Measurements from ENCODE around the gene GNAS-AS1. TPM values are rescaled to one million over a fixed set of nuclear protein-coding genes. Genes with fewer than 3 reads are reported as not detected.

Gene GNAS-AS1
- total and polyA plus RNA-seq, 2 donors (not counting 1 experiment from before 2014, with no cell fraction given) = 1.5 TPM; not detected in 1

DNA sequence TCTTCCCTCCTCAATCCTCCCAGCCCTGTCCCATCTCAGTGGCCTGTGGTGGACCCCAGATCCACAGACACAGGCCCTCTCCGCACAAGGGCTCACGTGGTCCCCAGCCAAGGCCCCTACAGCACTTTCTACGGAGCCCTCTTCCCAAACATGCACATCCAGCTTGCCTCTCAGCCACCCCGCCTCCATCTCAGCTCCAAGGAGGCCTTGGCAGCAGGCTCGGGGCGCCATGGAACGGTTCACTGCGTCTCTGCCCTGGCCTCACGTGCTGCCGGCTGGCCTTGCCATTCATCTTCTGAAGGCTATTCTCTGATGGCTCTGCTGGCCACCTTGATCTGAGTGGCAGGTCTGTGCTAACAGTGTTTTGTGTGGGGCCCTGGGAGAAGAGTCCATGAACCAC is 33.0 kb downstream of the GNAS-AS1 start:
- Histone ChIP-seq H3K9me3 (ENCODE audit: control extremely low read depth in 1 of 3, control insufficient read depth in 2 of 3, insufficient read depth in 1 of 3, low read length in 2 of 3) (peaks cover 0 to 6% (median 0%) of the 10 kb centered on the region in 3 donors), H3K4me3 (ENCODE audit: control extremely low read depth in 1 of 5, extremely low read depth in 1 of 5, insufficient read depth in 1 of 5, low read depth in 2 of 5, low read length in 4 of 5) (no peak overlapping the region), H2AFZ (ENCODE audit: insufficient read depth, low read depth, low read length, poor library complexity, severe bottlenecking) (no peak overlapping the region), H3K4me2 (replicated peaks; ENCODE audit: low read depth, low read length, poor library complexity, severe bottlenecking) (no peak overlapping the region), H3K27ac (ENCODE audit: low read length in 2 of 2) (no peak overlapping the region), H4K20me1 (ENCODE audit: control insufficient read depth, insufficient read depth, low read length, poor library complexity, severe bottlenecking) (no peaks in the 10 kb centered on the region), H3K79me2 (ENCODE audit: control insufficient read depth, insufficient read depth, low read length) (no peaks in the 10 kb centered on the region), H3K27me3 (replicated peaks in 1 of 4; ENCODE audit: control extremely low read depth in 1 of 4, control insufficient read depth in 3 of 4, insufficient read depth in 4 of 4, low read length in 3 of 4) (peaks cover 0 to 6% (median 0%) of the 10 kb centered on the region in 4 experiments), H3K36me3 (replicated peaks in 1 of 2; ENCODE audit: control extremely low read depth in 1 of 2, control insufficient read depth in 1 of 2, extremely low read depth in 1 of 2, insufficient read depth in 2 of 2, low read length in 1 of 2) (no peaks in the 10 kb centered on the region), H3K4me1 (ENCODE audit: control insufficient read depth in 2 of 2, insufficient read depth in 2 of 2, low read length in 2 of 2) (no peaks in the 10 kb centered on the region), H3K9ac (ENCODE audit: low read length) (no peak overlapping the region)
- CTCF ChIA-PET = no interaction called here
- 91% methylated on average over 10 of the region's 10 CpGs for WGBS (ENCODE audit: insufficient coverage)
- POLR2A ChIA-PET = no interaction called here
- Mint-ChIP-seq H3K27me3 (peaks cover 8% of the 10 kb centered on the region), H3K27ac (no peak overlapping the region), H3K4me3 (no peak overlapping the region), H3K9me3 (ENCODE audit: insufficient read depth) (no peaks in the 10 kb centered on the region), H3K4me1 (no peaks in the 10 kb centered on the region)
- intact Hi-C loops (cut with micrococcal nuclease) = no loop called here
- TF ChIP-seq, protein P1, sequence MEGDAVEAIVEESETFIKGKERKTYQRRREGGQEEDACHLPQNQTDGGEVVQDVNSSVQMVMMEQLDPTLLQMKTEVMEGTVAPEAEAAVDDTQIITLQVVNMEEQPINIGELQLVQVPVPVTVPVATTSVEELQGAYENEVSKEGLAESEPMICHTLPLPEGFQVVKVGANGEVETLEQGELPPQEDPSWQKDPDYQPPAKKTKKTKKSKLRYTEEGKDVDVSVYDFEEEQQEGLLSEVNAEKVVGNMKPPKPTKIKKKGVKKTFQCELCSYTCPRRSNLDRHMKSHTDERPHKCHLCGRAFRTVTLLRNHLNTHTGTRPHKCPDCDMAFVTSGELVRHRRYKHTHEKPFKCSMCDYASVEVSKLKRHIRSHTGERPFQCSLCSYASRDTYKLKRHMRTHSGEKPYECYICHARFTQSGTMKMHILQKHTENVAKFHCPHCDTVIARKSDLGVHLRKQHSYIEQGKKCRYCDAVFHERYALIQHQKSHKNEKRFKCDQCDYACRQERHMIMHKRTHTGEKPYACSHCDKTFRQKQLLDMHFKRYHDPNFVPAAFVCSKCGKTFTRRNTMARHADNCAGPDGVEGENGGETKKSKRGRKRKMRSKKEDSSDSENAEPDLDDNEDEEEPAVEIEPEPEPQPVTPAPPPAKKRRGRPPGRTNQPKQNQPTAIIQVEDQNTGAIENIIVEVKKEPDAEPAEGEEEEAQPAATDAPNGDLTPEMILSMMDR (IDR thresholded peaks at IDR 0.05) = no peak
- TF ChIP-seq EZH2 (IDR thresholded peaks at IDR 0.05; ENCODE audit: borderline replicate concordance, insufficient read depth, low read depth, low read length, poor library complexity, severe bottlenecking) = no peak
- DNase-seq = no peak
- ATAC-seq (ENCODE audit: low read depth) = no peak

DNA sequence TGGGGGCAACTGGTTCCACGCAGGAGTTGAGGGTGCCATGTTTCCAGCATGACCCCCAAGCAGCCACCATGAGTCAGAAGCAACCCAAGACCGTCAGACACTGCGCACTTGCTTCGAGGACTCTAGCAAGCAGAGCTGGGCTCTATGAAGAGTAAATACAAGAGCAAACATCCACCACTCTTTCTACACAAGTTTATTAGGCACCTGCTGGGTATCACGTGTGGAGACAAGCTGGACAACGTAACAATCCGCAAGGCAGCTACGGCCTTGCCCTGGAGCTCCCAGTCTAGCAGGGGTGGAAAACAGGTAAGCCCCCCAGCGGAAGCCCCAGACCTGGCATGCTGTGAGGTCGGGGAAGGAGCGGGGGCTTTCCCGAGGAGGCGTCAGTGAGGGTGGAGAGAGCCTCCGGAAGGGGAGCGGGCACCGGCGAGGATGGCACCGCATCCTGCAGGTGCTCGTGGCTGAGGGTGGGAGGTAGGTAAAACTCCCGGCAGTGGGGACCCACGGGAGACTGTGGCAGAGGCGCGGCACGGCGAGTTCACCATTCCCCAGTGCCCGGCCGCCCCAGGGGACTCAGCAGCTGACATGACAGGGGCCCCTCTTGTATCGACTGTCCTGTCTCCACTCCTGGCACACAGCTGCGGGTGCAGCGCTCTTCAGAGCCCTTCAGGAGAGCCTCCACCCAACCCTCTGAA is 33.6 kb downstream of the GNAS-AS1 start:
- Histone ChIP-seq H3K79me2 (ENCODE audit: control insufficient read depth, insufficient read depth, low read length) (no peaks in the 10 kb centered on the region), H3K4me1 (ENCODE audit: control insufficient read depth in 2 of 2, insufficient read depth in 2 of 2, low read length in 2 of 2) (no peaks in the 10 kb centered on the region), H4K20me1 (ENCODE audit: control insufficient read depth, insufficient read depth, low read length, poor library complexity, severe bottlenecking) (no peaks in the 10 kb centered on the region), H3K36me3 (replicated peaks in 1 of 2; ENCODE audit: control extremely low read depth in 1 of 2, control insufficient read depth in 1 of 2, extremely low read depth in 1 of 2, insufficient read depth in 2 of 2, low read length in 1 of 2) (no peaks in the 10 kb centered on the region), H3K27ac (ENCODE audit: low read length in 2 of 2) (no peak overlapping the region), H3K27me3 (replicated peaks in 1 of 4; ENCODE audit: control extremely low read depth in 1 of 4, control insufficient read depth in 3 of 4, insufficient read depth in 4 of 4, low read length in 3 of 4) (peaks cover 0 to 6% (median 0%) of the 10 kb centered on the region in 4 experiments), H3K9ac (ENCODE audit: low read length) (no peak overlapping the region), H2AFZ (ENCODE audit: insufficient read depth, low read depth, low read length, poor library complexity, severe bottlenecking) (no peak overlapping the region), H3K4me3 (ENCODE audit: control extremely low read depth in 1 of 5, extremely low read depth in 1 of 5, insufficient read depth in 1 of 5, low read depth in 2 of 5, low read length in 4 of 5) (no peak overlapping the region), H3K9me3 (ENCODE audit: control extremely low read depth in 1 of 3, control insufficient read depth in 2 of 3, insufficient read depth in 1 of 3, low read length in 2 of 3) (peaks cover 0 to 6% (median 0%) of the 10 kb centered on the region in 3 donors), H3K4me2 (replicated peaks; ENCODE audit: low read depth, low read length, poor library complexity, severe bottlenecking) (no peak overlapping the region)
- Mint-ChIP-seq H3K4me3 (no peak overlapping the region), H3K9me3 (ENCODE audit: insufficient read depth) (no peaks in the 10 kb centered on the region), H3K27me3 (peaks cover 8% of the 10 kb centered on the region), H3K27ac (no peak overlapping the region), H3K4me1 (no peaks in the 10 kb centered on the region)
- DNase-seq (no peak), ATAC-seq (ENCODE audit: low read depth) (no peak)
- intact Hi-C loops (cut with micrococcal nuclease) = no loop called here
- WGBS (ENCODE audit: insufficient coverage) = 87% methylated on average over 30 of the region's 30 CpGs
- TF ChIP-seq, protein P1 (IDR thresholded peaks at IDR 0.05) = no peak
- TF ChIP-seq EZH2 (IDR thresholded peaks at IDR 0.05; ENCODE audit: borderline replicate concordance, insufficient read depth, low read depth, low read length, poor library complexity, severe bottlenecking) = no peak
- ChIA-PET POLR2A (no interaction called here), CTCF (no interaction called here)

Measured in B cell (primary cell).